ENCODE data around the gene ENGASE.

GRCh38 chr17:79049821-79050220 lies 24.8 kb upstream of the ENGASE start:
- TF ChIP-seq FOXP4 (CRISPR knock-in tag; IDR thresholded peaks at IDR 0.05; ENCODE audit: borderline replicate concordance), result no peak
- TF ChIP-seq ELF4 (CRISPR knock-in tag; IDR thresholded peaks at IDR 0.05), result no peak
- no peak for TF ChIP-seq RERE (CRISPR knock-in tag; IDR thresholded peaks at IDR 0.05; ENCODE audit: borderline replicate concordance)
- TF ChIP-seq NONO (IDR thresholded peaks at IDR 0.05; ENCODE audit: low read depth in 2 of 2, low read length in 1 of 2), result no peak
- no peak for TF ChIP-seq CTCF (IDR thresholded peaks at IDR 0.05 in 2 of 3, conservative IDR thresholded peaks at IDR 0.05 in 1 of 3; ENCODE audit: insufficient read depth in 2 of 3, low read depth in 1 of 3, low read length in 3 of 3)
- TF ChIP-seq ARID3B (CRISPR knock-in tag; IDR thresholded peaks at IDR 0.05; ENCODE audit: borderline replicate concordance), result no peak
- no peak for TF ChIP-seq NCOA2 (IDR thresholded peaks at IDR 0.05; ENCODE audit: partially characterized antibody in 2 of 2)
- TF ChIP-seq CBX5 (IDR thresholded peaks at IDR 0.05; ENCODE audit: borderline replicate concordance, low read depth), result no peak
- no peak for TF ChIP-seq MXD1 (CRISPR knock-in tag; IDR thresholded peaks at IDR 0.05; ENCODE audit: borderline replicate concordance, poor library complexity, severe bottlenecking)
- no peak for TF ChIP-seq MYC (IDR thresholded peaks at IDR 0.05; ENCODE audit: low read depth, low read length)
- TF ChIP-seq MYC (CRISPR knock-in tag; IDR thresholded peaks at IDR 0.05; ENCODE audit: borderline replicate concordance, low read depth), result no peak
- TF ChIP-seq PKNOX1 (IDR thresholded peaks at IDR 0.05), result no peak
- TF ChIP-seq BRCA1 (IDR thresholded peaks at IDR 0.05), result no peak
- TF ChIP-seq BRCA1 (CRISPR knock-in tag; IDR thresholded peaks at IDR 0.05), result no peak
- TF ChIP-seq POLR2A (conservative IDR thresholded peaks at IDR 0.05), result no peak
